Brain microvascular endothelial cell (primary cell): ENCODE measurements around the gene SLC35B4.

Source experiments
- DNase-seq: peaks from one replicate; pipeline ENCODE4 v3.0.0-alpha.2; 2020
- H3K27ac ChIP-seq: fragments of 250-450 bp; sonication (Bioruptor Pico); 2 replicates; pipeline ENCODE4 v1.5.1; 2020; ENCODE audit warnings: mild to moderate bottlenecking, moderate library complexity
- H3K27me3 ChIP-seq: fragments of 250-450 bp; sonication (Bioruptor Pico); replicated peaks from 2 replicates; pipeline ENCODE4 v1.5.1; 2020; ENCODE audit warnings: mild to moderate bottlenecking
- H3K36me3 ChIP-seq: fragments of 250-450 bp; sonication (Bioruptor Pico); replicated peaks from 2 replicates; pipeline ENCODE4 v1.5.1; 2020; ENCODE audit warnings: mild to moderate bottlenecking
- H3K4me3 ChIP-seq: 2 replicates; pipeline ENCODE4 v1.5.1; 2011; ENCODE audit warnings: low read depth, mild to moderate bottlenecking, control low read depth, low read length, moderate library complexity
- CTCF ChIP-seq: IDR thresholded peaks from 2 replicates; pipeline ENCODE4 v1.5.1; 2011; ENCODE audit warnings: low read depth, mild to moderate bottlenecking, moderate library complexity, low read length, control low read depth, inconsistent platforms; ENCODE audit errors: missing control alignments
- in situ Hi-C: cut with HindIII; loops from 2 replicates; pipeline ENCODE4 v1.10.0; 2017; ENCODE audit warnings: low sequenced_read_pairs, low pct_ligation_motif_present

Gene SLC35B4

GRCh38 chr7:134320201-134320600 is 3.5 kb upstream of the SLC35B4 start:
- Histone ChIP-seq H3K4me3 (no peak overlapping the region), H3K27ac (no peak overlapping the region)
- in situ Hi-C loops: no loop called here

GRCh38 chr7:134318443-134318842 is 1.7 kb upstream of the SLC35B4 start:
- in situ Hi-C loops: no loop called here
- no peak for DNase-seq
- no peak overlapping the region for H3K27ac ChIP-seq
- H3K4me3 ChIP-seq: no peak overlapping the region
- no peaks in the 10 kb centered on the region for H3K27me3 ChIP-seq
- H3K36me3 ChIP-seq: no peaks in the 10 kb centered on the region
- no peak for TF ChIP-seq CTCF

More at GRCh38 chr7:134320201-134320600, 3.5 kb upstream of the SLC35B4 start:
- no peak for TF ChIP-seq CTCF
- Histone ChIP-seq H3K36me3 (no peaks in the 10 kb centered on the region), H3K27me3 (no peaks in the 10 kb centered on the region)
- peak; percentile 10 for DNase-seq

- TF ChIP-seq CTCF: no peak
- Histone ChIP-seq H3K27me3 (no peaks in the 10 kb centered on the region), H3K4me3 (peak overlapping the region; percentile 84), H3K36me3 (no peaks in the 10 kb centered on the region), H3K27ac (no peak overlapping the region)
- no peak for DNase-seq
- in situ Hi-C loops: no loop called here
Observed at GRCh38 chr7:134317434-134317833, 704 bp upstream of the SLC35B4 start.

- DNase-seq: peak; percentile 25
- in situ Hi-C loops: no loop called here
Observed at GRCh38 chr7:134315679-134316538, 821 bp downstream of the SLC35B4 start.

GRCh38 chr7:134313543-134313942 is 3.2 kb downstream of the SLC35B4 start:
- no peaks in the 10 kb centered on the region for H3K36me3 ChIP-seq
- DNase-seq: no peak
- no peak for TF ChIP-seq CTCF
- no peak overlapping the region for H3K4me3 ChIP-seq
- in situ Hi-C loops: no loop called here
- H3K27ac ChIP-seq: no peak overlapping the region
- H3K27me3 ChIP-seq: no peaks in the 10 kb centered on the region

More at GRCh38 chr7:134315679-134316538, 821 bp downstream of the SLC35B4 start:
- Histone ChIP-seq H3K27ac (peak overlapping the region; percentile 32), H3K27me3 (no peaks in the 10 kb centered on the region), H3K36me3 (no peaks in the 10 kb centered on the region), H3K4me3 (peak overlapping the region; percentile 84)
- no peak for TF ChIP-seq CTCF

- H3K27ac ChIP-seq: no peak overlapping the region
- no peak overlapping the region for H3K4me3 ChIP-seq
- H3K27me3 ChIP-seq: no peaks in the 10 kb centered on the region
- TF ChIP-seq CTCF: no peak
- no peak for DNase-seq
- in situ Hi-C loops: no loop called here
- H3K36me3 ChIP-seq: no peaks in the 10 kb centered on the region
Observed at GRCh38 chr7:134312717-134313116, 4.0 kb downstream of the SLC35B4 start.
